Karpas-422 (cell line): ENCODE results near the gene ANXA7. TPM values are rescaled to one million over a fixed set of nuclear protein-coding genes. Genes with fewer than 3 reads are reported as not detected.

Experiments used
- DNase-seq: peaks from one replicate; pipeline ENCODE4 v3.0.0-alpha.2; 2015
- H2AFZ ChIP-seq: fragments of 200-600 bp; sonication (generic); 2 replicates; pipeline ENCODE4 v1.6.1; 2014; ENCODE audit warnings: antibody characterized with exemption, low read length, mixed read lengths
- H3K27ac ChIP-seq: fragments of 200-600 bp; sonication (generic); 2 replicates; pipeline ENCODE4 v1.5.1; 2014; ENCODE audit warnings: mild to moderate bottlenecking, low read length, moderate library complexity
- H3K27me3 ChIP-seq: fragments of 200-600 bp; sonication (generic); 2 replicates; pipeline ENCODE4 v1.6.1; 2014; ENCODE audit warnings: low read length, mixed read lengths
- H3K36me3 ChIP-seq: fragments of 200-600 bp; sonication (generic); 2 replicates; pipeline ENCODE4 v1.6.1; 2014; ENCODE audit warnings: low read length, mixed read lengths; ENCODE audit not compliant: insufficient read depth
- H3K4me1 ChIP-seq: fragments of 200-600 bp; sonication (generic); 2 replicates; pipeline ENCODE4 v1.6.1; 2014; ENCODE audit warnings: mild to moderate bottlenecking, low read length, mixed read lengths
- H3K4me2 ChIP-seq: fragments of 200-600 bp; sonication (generic); 2 replicates; pipeline ENCODE4 v1.6.1; 2014; ENCODE audit warnings: low read length, low read depth, mild to moderate bottlenecking; ENCODE audit not compliant: poor library complexity, severe bottlenecking
- H3K4me3 ChIP-seq: fragments of 200-600 bp; sonication (generic); 2 replicates; pipeline ENCODE4 v1.5.1; 2014; ENCODE audit warnings: mild to moderate bottlenecking, antibody characterized with exemption, low read length, mixed read lengths
- H3K79me2 ChIP-seq: fragments of 200-600 bp; sonication (generic); 2 replicates; pipeline ENCODE4 v1.6.1; 2014; ENCODE audit warnings: mild to moderate bottlenecking, low read length, mixed read lengths
- H3K9ac ChIP-seq: fragments of 200-600 bp; sonication (generic); 2 replicates; pipeline ENCODE4 v1.6.0; 2014; ENCODE audit warnings: low read length
- H3K9me2 ChIP-seq: fragments of 200-600 bp; sonication (generic), shearing (Covaris generic); replicated peaks from 2 replicates; pipeline ENCODE4 v1.6.0; 2014; ENCODE audit warnings: mild to moderate bottlenecking, low read length, moderate library complexity; ENCODE audit not compliant: insufficient read depth
- H3K9me3 ChIP-seq: fragments of 300-700, 200-600 bp; sonication (generic); 2 replicates; pipeline ENCODE4 v1.6.1; 2014; ENCODE audit warnings: low read length, mixed read lengths
- H4K20me1 ChIP-seq: fragments of 200-600 bp; sonication (generic); 2 replicates; pipeline ENCODE4 v1.6.1; 2014; ENCODE audit warnings: mild to moderate bottlenecking, antibody characterized with exemption, low read length, low read depth; ENCODE audit not compliant: insufficient read depth
- total RNA-seq: library from RNA; depleted of rRNA; stranded (reverse); fragments of >200 nt; shearing (Covaris generic); gene quantifications from 2 replicates; pipeline ENCODE4 v1.2.3, GENCODE V29; 2014; ENCODE audit warnings: low replicate concordance

Gene ANXA7
- total RNA-seq, 1 experiment from 2014 or later: 90.9 TPM

- Histone ChIP-seq H3K4me3 (no peak overlapping the region), H3K79me2 (peaks cover 22% of the 10 kb centered on the region), H3K36me3 (no peaks in the 10 kb centered on the region), H3K4me1 (peaks cover 19% of the 10 kb centered on the region), H3K27me3 (no peaks in the 10 kb centered on the region), H2AFZ (no peak overlapping the region), H3K27ac (no peak overlapping the region), H3K9me2 (no peaks in the 10 kb centered on the region), H3K9ac (no peak overlapping the region), H3K4me2 (no peak overlapping the region), H3K9me3 (no peaks in the 10 kb centered on the region), H4K20me1 (no peaks in the 10 kb centered on the region)
- DNase-seq: no peak
These were observed 2.7 kb upstream of the ANXA7 start for GRCh38 chr10:73416571-73416970.

GRCh38 chr10:73414230-73414945 lies 530 bp upstream of the ANXA7 start:
- peaks cover 44% of the 10 kb centered on the region for H3K79me2 ChIP-seq
- peak overlapping the region; percentile 83 for H3K4me3 ChIP-seq
- H4K20me1 ChIP-seq: no peaks in the 10 kb centered on the region
- no peaks in the 10 kb centered on the region for H3K9me3 ChIP-seq
- no peaks in the 10 kb centered on the region; the same call in 1 of the 2 replicates for H3K36me3 ChIP-seq
- peak overlapping the region; percentile 79 for H3K4me2 ChIP-seq
- DNase-seq: peak; percentile 59
- H2AFZ ChIP-seq: peak overlapping the region; percentile 82; the same call in 1 of the 2 replicates
- H3K27me3 ChIP-seq: no peaks in the 10 kb centered on the region
- peak overlapping the region; percentile 28; the same call in 1 of the 2 replicates for H3K27ac ChIP-seq
- no peaks in the 10 kb centered on the region for H3K9me2 ChIP-seq
- peak overlapping the region; percentile 72 for H3K9ac ChIP-seq
- peaks cover 31% of the 10 kb centered on the region for H3K4me1 ChIP-seq

GRCh38 chr10:73413108-73413527 lies 740 bp downstream of the ANXA7 start:
- Histone ChIP-seq H3K4me3 (peak overlapping the region; percentile 83), H3K9ac (peak overlapping the region; percentile 87), H3K79me2 (peaks cover 57% of the 10 kb centered on the region), H2AFZ (no peak overlapping the region), H3K36me3 (no peaks in the 10 kb centered on the region; the same call in 1 of the 2 replicates), H3K27ac (peak overlapping the region; percentile 69), H3K9me3 (no peaks in the 10 kb centered on the region), H3K27me3 (no peaks in the 10 kb centered on the region), H3K4me2 (peak overlapping the region; percentile 79), H4K20me1 (peaks cover 5% of the 10 kb centered on the region; the same call in 1 of the 2 replicates), H3K9me2 (no peaks in the 10 kb centered on the region), H3K4me1 (peaks cover 42% of the 10 kb centered on the region)
- DNase-seq: peak; percentile 83

GRCh38 chr10:73410897-73411296 lies 3.0 kb downstream of the ANXA7 start:
- H3K27me3 ChIP-seq: no peaks in the 10 kb centered on the region
- H4K20me1 ChIP-seq: peaks cover 5% of the 10 kb centered on the region; the same call in 1 of the 2 replicates
- no peaks in the 10 kb centered on the region for H3K9me2 ChIP-seq
- H2AFZ ChIP-seq: no peak overlapping the region
- no peaks in the 10 kb centered on the region; the same call in 1 of the 2 replicates for H3K36me3 ChIP-seq
- H3K9ac ChIP-seq: no peak overlapping the region
- peaks cover 65% of the 10 kb centered on the region for H3K4me1 ChIP-seq
- no peak for DNase-seq
- no peaks in the 10 kb centered on the region for H3K9me3 ChIP-seq
- H3K79me2 ChIP-seq: peaks cover 79% of the 10 kb centered on the region
- H3K4me2 ChIP-seq: no peak overlapping the region
- no peak overlapping the region for H3K4me3 ChIP-seq
- H3K27ac ChIP-seq: no peak overlapping the region

GRCh38 chr10:73408978-73409521 lies 4.8 kb downstream of the ANXA7 start:
- Histone ChIP-seq H3K4me2 (no peak overlapping the region), H3K4me3 (no peak overlapping the region), H3K9me2 (no peaks in the 10 kb centered on the region), H3K9me3 (no peaks in the 10 kb centered on the region), H3K27me3 (no peaks in the 10 kb centered on the region), H3K79me2 (peaks cover 98% of the 10 kb centered on the region), H3K9ac (no peak overlapping the region), H3K36me3 (no peaks in the 10 kb centered on the region; the same call in 1 of the 2 replicates), H3K4me1 (peaks cover 71% of the 10 kb centered on the region), H2AFZ (no peak overlapping the region), H4K20me1 (peaks cover 5% of the 10 kb centered on the region; the same call in 1 of the 2 replicates), H3K27ac (no peak overlapping the region; the same call in 1 of the 2 replicates)
- no peak for DNase-seq

- Histone ChIP-seq H3K4me2 (no peak overlapping the region), H3K27me3 (no peaks in the 10 kb centered on the region), H2AFZ (no peak overlapping the region), H3K4me3 (no peak overlapping the region), H3K9me2 (no peaks in the 10 kb centered on the region), H4K20me1 (peaks cover 5% of the 10 kb centered on the region; the same call in 1 of the 2 replicates), H3K27ac (no peak overlapping the region), H3K9ac (no peak overlapping the region), H3K36me3 (no peaks in the 10 kb centered on the region; the same call in 1 of the 2 replicates), H3K79me2 (peaks cover 100% of the 10 kb centered on the region), H3K9me3 (no peaks in the 10 kb centered on the region), H3K4me1 (peaks cover 72% of the 10 kb centered on the region)
- DNase-seq: no peak
These were observed 5.8 kb downstream of the ANXA7 start for GRCh38 chr10:73408061-73408460.

- peaks cover 5% of the 10 kb centered on the region; the same call in 1 of the 2 replicates for H4K20me1 ChIP-seq
- no peak overlapping the region for H3K27ac ChIP-seq
- no peak overlapping the region for H3K9ac ChIP-seq
- H3K4me2 ChIP-seq: no peak overlapping the region
- H3K4me1 ChIP-seq: peaks cover 70% of the 10 kb centered on the region
- no peaks in the 10 kb centered on the region for H3K9me2 ChIP-seq
- peak; percentile 49 for DNase-seq
- no peak overlapping the region for H3K4me3 ChIP-seq
- no peaks in the 10 kb centered on the region for H3K27me3 ChIP-seq
- H3K79me2 ChIP-seq: peaks cover 100% of the 10 kb centered on the region
- no peaks in the 10 kb centered on the region for H3K9me3 ChIP-seq
- no peak overlapping the region for H2AFZ ChIP-seq
- no peaks in the 10 kb centered on the region; the same call in 1 of the 2 replicates for H3K36me3 ChIP-seq
These were observed 6.4 kb downstream of the ANXA7 start for GRCh38 chr10:73407495-73407894.

GRCh38 chr10:73406846-73407245 lies 7.0 kb downstream of the ANXA7 start:
- Histone ChIP-seq H3K9ac (no peak overlapping the region), H3K4me1 (peaks cover 64% of the 10 kb centered on the region), H3K27me3 (no peaks in the 10 kb centered on the region), H3K36me3 (no peaks in the 10 kb centered on the region; the same call in 1 of the 2 replicates), H3K9me3 (no peaks in the 10 kb centered on the region), H3K4me2 (peak overlapping the region; percentile 61), H3K79me2 (peaks cover 100% of the 10 kb centered on the region), H3K27ac (peak overlapping the region; percentile 80), H2AFZ (no peak overlapping the region), H3K9me2 (no peaks in the 10 kb centered on the region), H3K4me3 (no peak overlapping the region), H4K20me1 (peaks cover 5% of the 10 kb centered on the region; the same call in 1 of the 2 replicates)
- no peak for DNase-seq
